ENCODE measurements around the gene ARF3. TPM values are rescaled to one million over a fixed set of nuclear protein-coding genes. Genes with fewer than 3 reads are reported as not detected.

The ARF3 gene
- total RNA-seq, 1 donor from 2014 or later = 101 TPM

GRCh38 chr12:48996794-48997718 lies 39.8 kb upstream of the ARF3 start:
- Histone ChIP-seq H3K27me3 (ENCODE audit: control insufficient read depth, insufficient read depth, low read length) (peaks cover 65% of the 10 kb centered on the region), H3K4me3 (ENCODE audit: low read depth, low read length) (peak overlapping the region; percentile 24), H3K36me3 (ENCODE audit: control insufficient read depth, insufficient read depth, low read length) (no peaks in the 10 kb centered on the region)
- TF ChIP-seq CTCF (IDR thresholded peaks at IDR 0.05; ENCODE audit: insufficient read depth, low read length, poor library complexity, severe bottlenecking) = peak; percentile 92
- no peak for DNase-seq (ENCODE audit: low read depth)

GRCh38 chr12:48995086-48995879 lies 38.0 kb upstream of the ARF3 start:
- peak; percentile 32 for DNase-seq (ENCODE audit: low read depth)
- Histone ChIP-seq H3K27me3 (ENCODE audit: control insufficient read depth, insufficient read depth, low read length) (peaks cover 74% of the 10 kb centered on the region), H3K4me3 (ENCODE audit: low read depth, low read length) (no peak overlapping the region), H3K36me3 (ENCODE audit: control insufficient read depth, insufficient read depth, low read length) (no peaks in the 10 kb centered on the region)
- TF ChIP-seq CTCF (IDR thresholded peaks at IDR 0.05; ENCODE audit: insufficient read depth, low read length, poor library complexity, severe bottlenecking) = peak; percentile 90

- Histone ChIP-seq H3K4me3 (ENCODE audit: low read depth, low read length) (no peak overlapping the region), H3K36me3 (ENCODE audit: control insufficient read depth, insufficient read depth, low read length) (no peaks in the 10 kb centered on the region), H3K27me3 (ENCODE audit: control insufficient read depth, insufficient read depth, low read length) (peaks cover 72% of the 10 kb centered on the region)
- no peak for DNase-seq (ENCODE audit: low read depth)
- no peak for TF ChIP-seq CTCF (IDR thresholded peaks at IDR 0.05; ENCODE audit: insufficient read depth, low read length, poor library complexity, severe bottlenecking)
These were observed 37.2 kb upstream of the ARF3 start for GRCh38 chr12:48994224-48995085.

GRCh38 chr12:48993787-48994186 lies 36.5 kb upstream of the ARF3 start:
- H3K36me3 ChIP-seq (ENCODE audit: control insufficient read depth, insufficient read depth, low read length) = no peaks in the 10 kb centered on the region
- peaks cover 71% of the 10 kb centered on the region for H3K27me3 ChIP-seq (ENCODE audit: control insufficient read depth, insufficient read depth, low read length)
- no peak for DNase-seq (ENCODE audit: low read depth)
- no peak overlapping the region for H3K4me3 ChIP-seq (ENCODE audit: low read depth, low read length)
- TF ChIP-seq CTCF (IDR thresholded peaks at IDR 0.05; ENCODE audit: insufficient read depth, low read length, poor library complexity, severe bottlenecking) = no peak

- H3K4me3 ChIP-seq (ENCODE audit: low read depth, low read length) = no peak overlapping the region
- no peaks in the 10 kb centered on the region for H3K36me3 ChIP-seq (ENCODE audit: control insufficient read depth, insufficient read depth, low read length)
- H3K27me3 ChIP-seq (ENCODE audit: control insufficient read depth, insufficient read depth, low read length) = peaks cover 69% of the 10 kb centered on the region
- TF ChIP-seq CTCF (IDR thresholded peaks at IDR 0.05; ENCODE audit: insufficient read depth, low read length, poor library complexity, severe bottlenecking) = no peak
- no peak for DNase-seq (ENCODE audit: low read depth)
These were observed 34.2 kb upstream of the ARF3 start for GRCh38 chr12:48991247-48992050.

Data from kidney epithelial cell (primary cell).